Measurements from ENCODE around the gene TYMP. TPM values are rescaled to one million over a fixed set of nuclear protein-coding genes. Genes with fewer than 3 reads are reported as not detected.
"Not testable (repeated sequence)": the region's sequence is repeated elsewhere in the genome, so short reads cannot be mapped to it uniquely, and the experiment has no call there.

TYMP gene
- total and polyA plus RNA-seq, 10 of the 15 experiments (the other 5 are each of a cell fraction or from before 2014, with no cell fraction given), result 0.42 to 57.8 (median 24.6) TPM

GRCh38 chr22:50541667-50542026 lies 11.8 kb upstream of the TYMP start:
- POLR2A ChIA-PET, result interaction anchor here (1.0 to 10.0 kb wide), 6 partner anchors 9 to 291 kb away, joined by 3 to 232 read pairs (median 6); partner anchors contain the start of genes CHKB, LMF2, NCAPH2 and SCO2
- H3K27me3 ChIP-seq (replicated peaks in 1 of 2; ENCODE audit: control insufficient read depth in 2 of 2, insufficient read depth in 2 of 2, low read length in 1 of 2); H2AFZ ChIP-seq (ENCODE audit: control insufficient read depth, low read depth, low read length); BruUV-seq (replicated peaks); H3K9me3 ChIP-seq (replicated peaks; ENCODE audit: control insufficient read depth, insufficient read depth, low read length); H4K20me1 ChIP-seq (ENCODE audit: control insufficient read depth, insufficient read depth); H3K79me2 ChIP-seq (ENCODE audit: control insufficient read depth, insufficient read depth, low read length); DNase-seq (ENCODE audit: low read depth, low spot score); H3K36me3 ChIP-seq (ENCODE audit: control insufficient read depth in 2 of 2, insufficient read depth in 2 of 2, low read length in 1 of 2); in situ Hi-C loops (cut with MboI): not testable (repeated sequence)
- 1% methylated on average over 5 of the region's 5 CpGs for WGBS (ENCODE audit: insufficient coverage, insufficient replicate concordance, low lambda C conversion rate, missing lambda C conversion rate)
- SMC1A ChIA-PET (ENCODE audit: uncharacterized antibody, unreplicated experiment), result interaction anchor here (3.0 to 3.7 kb wide), 2 partner anchors 10 to 14 kb away, joined by 18 to 58 read pairs; partner anchors contain the start of genes SCO2 and TYMP
- Histone ChIP-seq H3K27ac (ENCODE audit: control insufficient read depth, insufficient read depth) (peak overlapping the region; percentile 100), H3K9ac (ENCODE audit: control insufficient read depth, insufficient read depth, low read length) (peak overlapping the region; percentile 97), H3K4me2 (ENCODE audit: control insufficient read depth, insufficient read depth) (peak overlapping the region; percentile 76), H3K4me3 (peak overlapping the region; percentile 22; the same call in 1 of the 2 replicates), H3K4me1 (ENCODE audit: control insufficient read depth, insufficient read depth, low read length) (peaks cover 55% of the 10 kb centered on the region)
- CTCF ChIA-PET, result interaction anchor here (1.3 to 3.6 kb wide), 6 partner anchors 11 to 80 kb away, joined by 4 to 37 read pairs (median 13); partner anchors contain the start of genes SCO2 and SYCE3
- ATAC-seq (peak; percentile 39), FAIRE-seq (peak; percentile 75)
- RAD21 ChIA-PET (ENCODE audit: unreplicated experiment), result interaction anchor here (1.2 to 6.1 kb wide), 5 partner anchors 8 to 80 kb away, joined by 3 to 106 read pairs (median 8); partner anchors contain the start of genes LMF2, NCAPH2, SCO2 and TYMP
- TF ChIP-seq MLLT1 (IDR thresholded peaks at IDR 0.05), result peak; percentile 34; the same call in 1 of the 2 replicates
- TF ChIP-seq JUNB (IDR thresholded peaks at IDR 0.05), result peak; percentile 25; the same call in 1 of the 2 replicates
- peak; percentile 43; the same call in 1 of the 2 replicates for TF ChIP-seq EED (IDR thresholded peaks at IDR 0.05; ENCODE audit: low read depth)
- TF ChIP-seq POLR2AphosphoS5 (IDR thresholded peaks at IDR 0.05; ENCODE audit: low read length), result 0 out of 2 replicates have a peak, but pooled peaks have one; percentile 63
- TF ChIP-seq SMAD1 (IDR thresholded peaks at IDR 0.05; ENCODE audit: low read depth, partially characterized antibody), result peak; percentile 2
- TF ChIP-seq HCFC1 (IDR thresholded peaks at IDR 0.05; ENCODE audit: low read length), result 0 out of 2 replicates have a peak, but pooled peaks have one; percentile 16
- peak; percentile 65; the same call in 1 of the 2 replicates for TF ChIP-seq HDGF (IDR thresholded peaks at IDR 0.05)
- 0 out of 2 replicates have a peak, but pooled peaks have one; percentile 39 for TF ChIP-seq BACH1 (IDR thresholded peaks at IDR 0.05; ENCODE audit: borderline replicate concordance)
- TF ChIP-seq BCL11A (IDR thresholded peaks at IDR 0.05; ENCODE audit: low read depth, low read length), result peak; percentile 26; the same call in 1 of the 2 replicates
- peak; percentile 41 for TF ChIP-seq ZNF687 (IDR thresholded peaks at IDR 0.05)
- intact Hi-C loops (cut with micrococcal nuclease; ENCODE audit: unreplicated experiment), result loop anchor here (1.0 to 5.0 kb wide), 2 partner anchors 21 to 81 kb away; partner anchors contain the start of gene SYCE3
